Chondrocyte (in vitro differentiated cells): ENCODE results near the gene TMED3. TPM values are rescaled to one million over a fixed set of nuclear protein-coding genes. Genes with fewer than 3 reads are reported as not detected.

Source experiments
- DNase-seq: peaks from one replicate; pipeline ENCODE4 v3.0.0; 2021; ENCODE audit warnings: mixed read lengths, low spot score
- H3K27ac Mint-ChIP-seq: one replicate; pipeline ENCODE4 v1.8.0; 2021; ENCODE audit warnings: mild to moderate bottlenecking, moderate library complexity, mixed read lengths; ENCODE audit not compliant: unreplicated experiment
- H3K27me3 Mint-ChIP-seq: 2 replicates; pipeline ENCODE4 v1.8.0; 2021; ENCODE audit warnings: low read depth, mixed read lengths
- H3K36me3 Mint-ChIP-seq: 2 replicates; pipeline ENCODE4 v1.8.0; 2021; ENCODE audit warnings: low read depth, mixed read lengths
- H3K4me1 Mint-ChIP-seq: 2 replicates; pipeline ENCODE4 v1.8.0; 2021; ENCODE audit warnings: low read depth, mild to moderate bottlenecking, mixed read lengths
- H3K4me3 Mint-ChIP-seq: one replicate; pipeline ENCODE4 v1.8.0; 2021; ENCODE audit warnings: mild to moderate bottlenecking, moderate library complexity, mixed read lengths; ENCODE audit not compliant: unreplicated experiment
- H3K9me3 Mint-ChIP-seq: 2 replicates; pipeline ENCODE4 v1.8.0; 2021; ENCODE audit warnings: low read depth, mixed read lengths
- total RNA-seq: library from RNA; stranded (reverse); gene quantifications from 3 replicates; pipeline ENCODE4 v1.2.1, GENCODE V29; 2021
- TF ChIP-seq, protein P1 (sequence below): fragments of 200-600 bp; sonication (generic); IDR thresholded peaks from 2 replicates; pipeline ENCODE4 v1.5.0; 2021; ENCODE audit warnings: antibody characterized with exemption, mild to moderate bottlenecking, moderate library complexity

Gene TMED3
- total RNA-seq, 1 donor from 2014 or later: 182 TPM

DNA sequence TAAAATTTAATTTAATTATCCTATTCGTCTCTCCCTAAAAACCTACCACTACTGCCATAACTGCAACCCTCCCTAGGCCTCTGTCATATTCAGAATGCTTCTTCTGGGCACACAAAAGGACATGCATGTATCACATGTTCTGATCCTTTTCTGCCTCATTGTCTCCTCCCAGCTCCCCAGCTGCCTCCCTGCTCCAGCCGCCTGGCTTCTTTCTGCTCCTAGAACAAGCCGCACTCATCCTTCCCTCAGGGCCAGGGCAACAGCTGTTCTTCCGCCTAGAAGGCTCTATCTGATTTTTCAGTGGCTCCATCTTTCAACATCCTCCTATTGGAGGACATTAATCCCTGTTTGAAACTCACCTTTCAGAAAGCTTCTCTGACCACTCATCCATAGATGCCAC lies 38.6 kb downstream of the TMED3 start:
- H3K36me3 Mint-ChIP-seq: peaks cover 5% of the 10 kb centered on the region
- H3K27me3 Mint-ChIP-seq: no peaks in the 10 kb centered on the region
- H3K4me3 Mint-ChIP-seq: no peak overlapping the region
- H3K27ac Mint-ChIP-seq: no peak overlapping the region
- TF ChIP-seq, protein P1, sequence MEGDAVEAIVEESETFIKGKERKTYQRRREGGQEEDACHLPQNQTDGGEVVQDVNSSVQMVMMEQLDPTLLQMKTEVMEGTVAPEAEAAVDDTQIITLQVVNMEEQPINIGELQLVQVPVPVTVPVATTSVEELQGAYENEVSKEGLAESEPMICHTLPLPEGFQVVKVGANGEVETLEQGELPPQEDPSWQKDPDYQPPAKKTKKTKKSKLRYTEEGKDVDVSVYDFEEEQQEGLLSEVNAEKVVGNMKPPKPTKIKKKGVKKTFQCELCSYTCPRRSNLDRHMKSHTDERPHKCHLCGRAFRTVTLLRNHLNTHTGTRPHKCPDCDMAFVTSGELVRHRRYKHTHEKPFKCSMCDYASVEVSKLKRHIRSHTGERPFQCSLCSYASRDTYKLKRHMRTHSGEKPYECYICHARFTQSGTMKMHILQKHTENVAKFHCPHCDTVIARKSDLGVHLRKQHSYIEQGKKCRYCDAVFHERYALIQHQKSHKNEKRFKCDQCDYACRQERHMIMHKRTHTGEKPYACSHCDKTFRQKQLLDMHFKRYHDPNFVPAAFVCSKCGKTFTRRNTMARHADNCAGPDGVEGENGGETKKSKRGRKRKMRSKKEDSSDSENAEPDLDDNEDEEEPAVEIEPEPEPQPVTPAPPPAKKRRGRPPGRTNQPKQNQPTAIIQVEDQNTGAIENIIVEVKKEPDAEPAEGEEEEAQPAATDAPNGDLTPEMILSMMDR: no peak
- no peak for DNase-seq
- no peaks in the 10 kb centered on the region for H3K4me1 Mint-ChIP-seq
- no peaks in the 10 kb centered on the region for H3K9me3 Mint-ChIP-seq

DNA sequence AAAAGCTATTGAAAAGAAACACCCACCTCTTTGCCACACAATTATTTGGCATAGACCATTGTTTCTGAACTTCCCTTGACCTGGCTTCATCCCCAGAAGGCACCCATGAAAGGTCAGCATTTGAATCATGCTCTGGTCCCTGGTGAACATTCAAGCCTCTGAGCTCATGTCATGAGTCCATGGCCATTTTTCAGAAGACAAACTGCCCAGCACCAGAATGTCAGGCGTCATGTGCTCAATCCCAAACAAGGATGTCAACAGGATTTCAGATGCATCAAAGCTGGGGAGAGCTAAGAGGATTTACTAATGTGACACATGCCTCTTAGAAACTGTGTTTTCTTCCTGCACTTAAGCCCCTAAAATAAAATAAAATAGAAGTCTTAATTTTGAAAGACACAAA lies 41.3 kb downstream of the TMED3 start:
- TF ChIP-seq, protein P1: no peak
- Mint-ChIP-seq H3K27me3 (no peaks in the 10 kb centered on the region), H3K36me3 (peaks cover 7% of the 10 kb centered on the region), H3K4me3 (no peak overlapping the region), H3K4me1 (peaks cover 8% of the 10 kb centered on the region), H3K9me3 (no peaks in the 10 kb centered on the region), H3K27ac (no peak overlapping the region)
- no peak for DNase-seq

DNA sequence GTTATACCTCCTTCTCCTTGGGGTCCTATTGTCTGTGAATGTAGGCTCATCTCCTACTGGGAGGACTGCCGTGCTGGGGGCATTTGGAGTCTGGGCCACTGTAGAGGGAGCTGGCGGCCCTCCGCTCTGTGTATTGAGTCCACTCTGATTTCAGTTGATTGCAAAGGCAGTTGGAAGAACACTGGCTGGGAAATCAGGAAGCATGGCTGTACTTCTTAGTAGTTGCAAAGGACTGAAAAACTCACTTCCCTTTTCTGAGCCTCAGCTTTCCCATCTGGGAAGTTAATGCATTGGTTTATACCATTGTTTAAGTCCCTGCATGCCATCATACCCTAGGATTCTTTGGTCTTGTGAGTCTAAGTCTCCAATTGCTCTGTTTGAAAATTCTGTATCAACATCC lies 46.7 kb downstream of the TMED3 start:
- H3K27me3 Mint-ChIP-seq: no peaks in the 10 kb centered on the region
- H3K27ac Mint-ChIP-seq: no peak overlapping the region
- no peak for DNase-seq
- H3K36me3 Mint-ChIP-seq: peaks cover 7% of the 10 kb centered on the region
- H3K4me1 Mint-ChIP-seq: peaks cover 8% of the 10 kb centered on the region
- H3K4me3 Mint-ChIP-seq: no peak overlapping the region
- TF ChIP-seq, protein P1: no peak
- H3K9me3 Mint-ChIP-seq: no peaks in the 10 kb centered on the region

DNA sequence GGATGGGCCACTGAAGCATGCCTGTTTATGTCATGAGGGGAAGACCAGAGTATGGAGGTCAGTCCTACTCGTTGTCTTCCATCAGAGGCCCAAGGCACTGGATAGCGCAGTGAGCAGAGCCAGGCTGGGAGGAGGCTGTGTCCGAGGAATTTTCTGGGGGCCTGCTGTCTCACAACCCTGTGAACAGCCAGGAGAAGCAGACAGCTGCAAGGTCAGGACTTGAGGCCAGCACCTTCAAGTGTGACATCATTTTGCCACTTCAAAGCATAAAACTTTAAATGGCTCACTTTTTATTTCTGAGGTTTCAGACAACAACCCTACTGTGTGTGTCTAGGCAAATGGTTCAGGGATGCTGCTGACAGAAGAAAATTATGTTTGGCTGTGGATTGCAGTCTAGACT lies 47.2 kb downstream of the TMED3 start:
- Mint-ChIP-seq H3K9me3 (no peaks in the 10 kb centered on the region), H3K36me3 (peaks cover 7% of the 10 kb centered on the region), H3K4me3 (no peak overlapping the region), H3K4me1 (peaks cover 9% of the 10 kb centered on the region), H3K27me3 (no peaks in the 10 kb centered on the region), H3K27ac (no peak overlapping the region)
- no peak for DNase-seq
- TF ChIP-seq, protein P1: no peak

DNA sequence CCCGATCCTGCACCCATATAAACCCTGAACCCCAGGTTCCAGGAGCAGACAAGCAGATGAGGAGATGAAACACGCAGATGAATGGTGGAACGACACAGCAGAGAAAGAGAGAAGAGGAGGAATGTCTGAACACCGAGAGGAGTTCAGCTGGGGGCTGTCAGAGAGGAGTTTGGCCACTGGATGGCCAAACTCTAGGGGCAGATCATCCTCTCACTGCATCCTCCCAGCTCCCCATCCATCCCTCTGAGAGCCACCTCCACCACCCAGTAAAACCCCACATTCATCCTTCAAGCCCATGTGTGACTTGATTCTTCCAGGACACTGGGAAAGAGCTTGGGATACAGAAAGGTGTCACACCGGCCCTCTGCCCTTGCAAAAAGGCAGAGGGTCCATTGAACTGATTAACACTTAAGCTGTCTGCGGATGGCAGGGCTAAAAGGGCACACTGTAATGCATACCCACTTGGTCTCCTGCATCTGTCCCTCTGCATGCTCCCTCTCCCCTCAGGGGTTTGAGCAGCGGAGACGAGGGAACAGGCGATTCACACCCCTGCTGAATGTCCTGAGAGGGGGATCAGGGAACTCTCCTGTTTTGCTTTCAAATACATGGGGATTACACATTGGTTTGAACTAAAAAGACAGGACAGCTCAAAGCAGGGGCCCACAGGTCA lies 53.8 kb downstream of the TMED3 start:
- Mint-ChIP-seq H3K27ac (no peak overlapping the region), H3K36me3 (no peaks in the 10 kb centered on the region), H3K4me3 (no peak overlapping the region), H3K27me3 (no peaks in the 10 kb centered on the region), H3K4me1 (peaks cover 7% of the 10 kb centered on the region), H3K9me3 (no peaks in the 10 kb centered on the region)
- DNase-seq: no peak
- TF ChIP-seq, protein P1: no peak
